COLO668 (cell line): ENCODE measurements around the gene PAX8.

Experiments used
- DNase-seq: peaks from one replicate; lab custom pipeline; 2025; ENCODE audit not compliant: unreplicated experiment; lab: John Stamatoyannopoulos, UW

PAX8 gene

GRCh38 chr2:113186433-113186796, 92.3 kb downstream of the PAX8 start:
- DNase-seq: no peak

GRCh38 chr2:113185664-113186432, 92.9 kb downstream of the PAX8 start:
- no peak for DNase-seq

DNA sequence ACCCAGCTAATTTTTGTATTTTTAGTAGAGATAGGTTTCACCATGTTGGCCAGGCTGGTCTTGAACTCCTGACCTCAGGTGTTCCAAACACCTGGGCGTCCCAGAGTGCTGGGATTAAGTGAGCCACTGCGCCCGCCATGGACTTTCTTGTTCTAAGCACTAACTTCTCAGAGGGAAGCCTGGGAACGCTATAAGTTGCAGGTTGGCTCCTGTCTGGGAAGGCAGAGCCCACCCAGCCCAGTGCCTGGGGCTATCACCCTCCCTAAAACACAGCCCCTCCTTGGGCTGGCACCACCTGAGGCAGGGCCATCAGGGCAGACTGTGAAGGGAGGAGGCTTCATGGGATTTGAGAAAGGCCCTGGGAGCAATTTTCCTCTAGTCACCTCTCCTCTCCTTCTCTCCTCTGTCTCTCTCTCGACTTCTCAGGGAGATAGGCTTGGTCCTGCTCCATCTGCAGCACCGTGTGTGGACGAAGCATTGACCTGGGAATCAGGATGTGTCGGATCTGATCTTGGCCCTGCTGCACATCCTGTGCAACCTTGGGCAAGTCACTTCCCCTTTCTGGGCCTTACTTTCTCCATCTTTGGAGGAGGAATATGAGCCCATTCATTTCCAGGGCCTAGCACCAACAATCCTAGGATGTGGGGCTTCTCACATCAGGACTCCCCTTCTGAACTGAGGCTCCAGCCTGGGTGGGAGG, 94.0 kb downstream of the PAX8 start:
- DNase-seq: no peak

- no peak for DNase-seq
Measured at GRCh38 chr2:113183703-113184102, 95.0 kb downstream of the PAX8 start.

DNA sequence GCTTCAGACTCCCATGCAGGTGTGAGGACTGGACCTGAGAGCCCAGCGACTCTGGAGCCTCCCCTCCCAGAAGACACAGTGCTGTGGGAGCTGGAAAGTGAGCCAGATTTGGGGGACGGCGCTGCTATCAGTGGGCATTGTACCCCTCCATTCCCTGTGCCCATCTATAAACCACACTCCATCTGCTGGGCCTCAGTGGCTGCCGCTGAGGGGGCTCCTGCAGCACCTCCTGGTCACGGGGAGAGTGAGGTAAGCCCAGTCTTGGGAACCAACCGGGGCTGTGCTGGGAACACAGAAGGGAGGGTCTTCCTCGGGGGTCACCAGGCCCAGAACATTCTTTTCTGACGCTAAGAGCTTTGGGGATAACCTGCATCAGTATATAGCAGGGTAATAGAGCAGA, 95.5 kb downstream of the PAX8 start:
- no peak for DNase-seq

DNA sequence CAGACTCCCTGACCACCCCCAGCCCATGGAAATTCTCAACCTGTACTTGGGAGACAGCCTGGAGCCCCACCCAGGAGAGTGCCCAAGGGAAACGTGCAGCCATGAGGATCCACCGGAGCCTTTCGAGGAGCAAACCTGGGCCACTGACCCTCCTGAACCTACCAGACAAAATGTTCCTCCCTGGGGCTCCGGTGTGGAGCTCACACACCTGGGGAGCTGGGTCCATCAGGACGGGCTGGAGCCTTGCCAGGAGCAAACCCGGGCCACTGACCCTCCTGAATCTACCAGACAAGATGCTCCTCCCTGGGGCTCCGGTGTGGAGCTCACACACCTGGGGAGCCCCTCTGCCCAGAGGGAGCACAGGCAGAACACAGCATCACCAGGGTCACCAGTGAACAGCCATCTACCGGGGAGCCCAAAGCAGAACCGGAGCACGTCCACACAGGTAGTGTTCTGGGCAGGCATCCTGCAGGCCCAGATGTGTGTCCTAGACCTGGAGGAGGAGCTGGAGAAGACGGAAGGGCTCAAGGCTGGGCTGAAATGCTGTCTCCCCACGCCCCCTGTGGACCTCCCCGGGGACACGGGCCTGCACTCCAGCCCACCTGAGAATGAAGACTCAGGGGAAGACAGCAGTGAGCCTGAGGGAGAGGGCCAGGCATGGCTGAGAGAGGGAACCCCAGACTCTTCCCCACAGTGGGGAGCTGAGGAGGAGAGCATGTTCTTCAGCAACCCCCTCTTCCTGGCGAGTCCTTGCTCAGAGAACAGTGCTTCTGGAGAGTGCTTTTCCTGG, 96.1 kb downstream of the PAX8 start:
- DNase-seq: no peak

- DNase-seq: no peak
Measured at GRCh38 chr2:113181258-113182051, 97.3 kb downstream of the PAX8 start.

DNA sequence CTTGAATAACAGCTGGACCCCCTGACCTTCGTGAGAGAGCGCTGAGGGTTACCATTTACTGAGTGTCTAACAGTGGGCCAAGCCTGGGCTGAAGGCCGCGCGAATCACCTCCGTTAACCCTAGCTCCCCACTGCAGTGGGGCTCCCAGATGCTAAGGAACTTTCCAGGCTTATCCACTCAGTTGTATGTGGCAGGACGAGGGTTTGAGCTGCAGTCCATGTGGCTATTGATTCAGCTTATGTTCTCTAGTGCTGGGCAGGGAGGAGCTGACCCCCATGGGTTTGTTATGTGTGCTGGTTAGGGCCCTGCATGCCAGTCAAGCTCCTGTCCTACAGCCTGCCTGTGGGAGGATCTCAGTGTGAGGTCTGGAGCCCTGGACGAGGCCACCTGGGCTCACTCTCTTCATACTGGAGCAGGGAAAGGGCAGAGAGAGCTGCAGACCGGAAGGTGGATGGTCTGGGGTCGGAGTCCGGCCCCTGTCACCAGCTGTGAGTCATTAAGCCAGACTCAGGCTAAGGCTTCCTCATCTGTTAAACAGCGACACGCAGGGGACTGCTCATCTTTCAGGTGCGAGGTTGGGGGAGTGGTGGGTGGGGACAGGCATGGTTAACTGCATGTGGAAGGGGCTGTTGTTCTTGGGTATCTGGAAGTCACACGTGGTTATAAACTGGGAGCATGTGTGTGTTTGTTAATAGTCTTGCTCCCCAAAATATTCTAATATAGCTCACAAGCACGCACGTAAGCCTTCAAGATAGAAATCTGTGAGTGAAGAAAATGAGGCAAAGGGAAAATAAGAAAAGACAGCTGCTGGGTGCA, 98.4 kb downstream of the PAX8 start:
- no peak for DNase-seq

DNA sequence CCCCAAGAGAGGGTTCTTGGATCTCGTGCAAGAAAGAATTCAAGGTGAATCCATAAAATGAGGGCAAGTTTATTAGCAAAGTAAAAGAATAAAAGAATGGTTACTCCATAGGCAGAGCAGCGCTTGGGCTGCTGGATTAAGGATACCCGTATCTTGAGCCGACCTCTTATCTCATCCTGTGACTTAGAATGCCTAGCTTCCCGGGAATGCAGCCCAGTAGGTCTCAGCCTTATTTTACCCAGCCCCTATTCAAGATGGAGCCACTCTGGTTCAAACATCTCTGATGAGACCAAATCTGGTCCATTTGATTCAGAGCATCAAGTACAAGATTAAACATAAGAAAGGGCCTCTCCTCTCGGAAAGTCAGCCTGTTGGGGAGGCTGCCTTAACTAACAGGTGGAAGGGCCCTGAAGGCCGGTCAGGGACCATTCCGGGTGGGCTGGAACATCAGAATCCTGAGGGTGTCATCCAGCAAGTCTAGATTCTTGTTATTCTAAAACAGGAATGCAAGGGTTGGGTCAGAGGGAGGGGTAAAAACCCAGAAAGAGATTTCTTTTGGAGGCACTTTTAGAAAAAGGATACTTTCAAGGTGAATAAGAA, 99.2 kb downstream of the PAX8 start:
- no peak for DNase-seq

DNA sequence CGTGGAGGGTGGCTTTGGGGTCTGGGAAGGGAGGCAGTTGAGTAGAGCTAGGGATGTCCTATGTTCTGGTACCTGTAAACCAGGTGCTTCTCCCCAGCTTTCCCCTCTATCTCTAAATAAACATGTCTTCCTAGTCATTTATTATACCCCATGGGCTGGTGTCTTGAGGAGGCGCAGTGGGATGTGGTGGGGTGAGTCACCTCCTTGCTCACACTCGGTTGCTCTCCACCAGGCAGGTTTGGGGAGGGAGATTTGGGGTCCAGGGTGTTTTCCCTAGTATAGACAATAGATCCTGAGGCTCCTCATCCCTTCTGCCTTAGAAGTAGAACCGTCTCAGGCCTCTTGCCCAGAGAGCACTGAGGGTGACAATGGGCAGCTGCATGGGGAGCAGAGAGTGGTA, 99.8 kb downstream of the PAX8 start:
- DNase-seq: no peak

DNA sequence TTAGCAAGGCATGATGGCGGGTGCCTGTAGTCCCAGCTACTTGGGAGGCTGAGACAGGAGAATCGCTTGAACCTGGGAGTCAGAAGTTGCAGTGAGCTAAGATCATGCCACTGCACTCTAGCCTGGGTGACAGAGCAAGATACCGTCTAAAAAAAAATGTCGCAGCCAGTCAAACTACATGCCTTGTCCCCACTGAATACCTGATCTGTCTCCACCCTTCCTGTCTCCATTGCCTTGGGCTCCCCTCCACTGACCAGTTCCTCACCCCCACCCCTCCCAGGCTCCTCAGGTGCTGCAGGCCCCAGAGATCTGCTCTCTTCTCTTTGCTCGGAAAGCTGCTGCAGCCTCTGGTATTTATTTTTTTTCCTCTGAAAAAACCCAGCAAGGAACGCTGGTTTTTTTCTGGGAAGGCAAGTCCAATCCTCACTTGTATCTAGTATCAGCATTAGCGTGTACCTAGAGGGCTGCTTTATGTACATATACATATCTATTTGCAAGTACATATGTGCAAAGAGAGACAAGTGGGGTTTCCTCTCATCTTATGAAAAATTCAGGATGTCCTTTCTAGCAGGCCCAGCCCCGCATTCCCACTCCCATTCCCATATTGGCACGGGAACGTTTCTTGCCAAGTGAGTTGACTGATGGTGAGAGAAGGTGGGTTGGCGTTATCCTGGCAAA, 100.5 kb downstream of the PAX8 start:
- no peak for DNase-seq

GRCh38 chr2:113176696-113177355, 101.9 kb downstream of the PAX8 start:
- DNase-seq: no peak

DNA sequence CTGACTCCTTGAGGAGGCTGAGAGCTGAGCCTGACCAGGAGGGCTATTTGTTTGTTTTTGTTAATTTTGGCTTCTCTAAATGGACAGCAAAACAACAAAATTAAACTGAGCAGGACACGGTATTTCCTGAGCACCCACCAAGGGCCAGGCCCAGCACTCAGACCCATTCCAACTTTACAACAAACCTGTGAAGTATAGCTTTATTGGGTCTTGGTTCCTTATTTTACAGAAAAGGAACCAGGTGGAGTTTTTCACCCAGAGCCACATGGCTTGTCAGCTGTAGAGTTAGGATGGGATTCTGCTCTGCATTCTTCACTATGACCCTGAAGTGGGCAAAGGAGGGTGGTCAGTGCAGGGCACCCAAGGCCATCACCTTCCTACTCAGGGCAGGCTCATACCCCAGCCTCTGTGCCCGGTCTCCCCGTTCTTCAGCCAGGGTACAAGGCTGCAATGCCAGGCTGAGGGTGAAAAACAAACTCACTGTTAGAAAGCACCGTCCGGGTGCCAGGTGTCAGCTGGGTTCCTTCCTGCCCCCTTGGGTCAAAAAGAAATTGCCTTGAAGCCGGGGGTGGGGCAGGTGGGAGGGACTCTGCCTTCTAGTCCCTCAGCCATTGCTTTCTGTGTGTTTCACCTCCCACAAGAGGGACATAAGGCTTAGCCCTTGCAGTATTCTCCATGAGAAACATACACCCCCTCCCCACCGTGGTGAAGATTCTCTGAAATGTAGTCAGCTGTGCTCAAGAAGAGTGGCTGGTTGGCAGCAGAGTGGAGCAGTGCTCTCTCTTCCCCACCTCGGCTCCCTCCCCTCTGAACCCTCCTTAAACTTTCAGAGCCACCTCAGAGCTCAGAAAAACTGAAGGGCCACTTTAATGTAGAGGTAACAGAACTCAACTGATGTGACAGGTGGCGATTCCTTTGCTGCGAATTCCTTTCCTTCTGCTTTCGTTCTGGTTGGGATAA, 102.7 kb downstream of the PAX8 start:
- DNase-seq: no peak

DNA sequence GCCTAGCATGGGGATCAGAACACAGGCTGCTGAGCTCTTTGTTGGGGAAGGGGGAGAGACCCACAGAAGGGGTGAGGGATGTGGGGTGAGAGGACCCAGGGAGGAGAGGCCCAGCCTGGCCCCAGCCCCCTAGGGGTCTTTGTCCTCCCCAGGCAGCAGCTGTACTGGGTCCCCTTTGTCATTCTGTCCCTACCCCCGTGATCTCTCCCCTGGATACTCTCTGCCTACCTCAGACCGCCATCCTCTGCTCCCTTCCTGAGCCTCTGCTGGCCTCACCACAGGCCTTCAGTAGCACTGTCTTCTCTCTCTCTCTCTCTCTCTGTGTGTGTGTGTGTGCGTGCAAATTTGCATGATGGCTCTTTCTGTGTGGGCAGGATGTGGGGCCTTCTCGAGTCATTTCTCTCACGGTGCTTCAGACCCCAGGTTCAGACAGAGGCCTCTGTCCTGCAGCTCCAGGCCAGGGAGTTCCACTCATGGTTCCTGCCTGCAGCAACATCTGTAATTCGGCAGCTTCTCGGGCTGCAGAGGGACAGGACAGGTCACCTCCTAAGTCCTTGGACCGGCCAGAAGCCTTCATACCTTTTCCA, 103.6 kb downstream of the PAX8 start:
- DNase-seq: no peak

GRCh38 chr2:113174376-113174750, 104.4 kb downstream of the PAX8 start:
- DNase-seq: no peak

GRCh38 chr2:113173542-113174375, 105.0 kb downstream of the PAX8 start, which contains the start of gene PSD4:
Gene PSD4, plus strand, starts transcription at chr2:113173971. Its CDS starts 8,486 bp downstream, at chr2:113182457.
- no peak for DNase-seq
